22Rv1 (cell line): ENCODE results near the gene PID1.

ENCODE experiments used
- CTCF ChIP-seq: fragments of 450-650 bp; IDR thresholded peaks from 2 replicates; pipeline ENCODE4 v1.5.1; 2017; ENCODE audit warnings: mild to moderate bottlenecking
- ZFX ChIP-seq: fragments of 450-650 bp; IDR thresholded peaks from 2 replicates; pipeline ENCODE4 v1.6.1; 2017; ENCODE audit warnings: antibody characterized with exemption, borderline replicate concordance

- TF ChIP-seq CTCF (no peak), ZFX (no peak)
These were observed 52.7 kb downstream of the PID1 start for GRCh38 chr2:229218329-229218921.
